BLaER1 treated with 17β-estradiol and CSF1 and Interleukin-3, amounts not matched to agents 10 nM and 100 nM (cell line): Measurements from ENCODE around the gene KIF1A.

Experiments
- H3K27ac ChIP-seq, 11 experiments: shearing (Covaris generic); formaldehyde crosslinking; 2 replicates each; pipeline ENCODE4 v1.8.1; 2022
- H3K27me3 ChIP-seq, 11 experiments: shearing (Covaris generic); formaldehyde crosslinking; 2 replicates each; pipeline ENCODE4 v1.8.1; 2022
- H3K36me3 ChIP-seq, 11 experiments: shearing (Covaris generic); formaldehyde crosslinking; 2 replicates each; pipeline ENCODE4 v1.8.1; 2022
- H3K4me1 ChIP-seq, 10 experiments: shearing (Covaris generic); formaldehyde crosslinking; 2 replicates each; pipeline ENCODE4 v1.8.1; 2022
- H3K4me2 ChIP-seq, 11 experiments: shearing (Covaris generic); formaldehyde crosslinking; 2 replicates each; pipeline ENCODE4 v1.8.1; 2022
- H3K4me3 ChIP-seq, 10 experiments: shearing (Covaris generic); formaldehyde crosslinking; 2 replicates each; pipeline ENCODE4 v1.8.1; 2022
- H3K9ac ChIP-seq, 11 experiments: shearing (Covaris generic); formaldehyde crosslinking; 2 replicates each; pipeline ENCODE4 v1.8.1; 2022
- H3K9me3 ChIP-seq, 11 experiments: shearing (Covaris generic); formaldehyde crosslinking; replicated peaks in 1 of 11; 2 replicates each; pipeline ENCODE4 v1.8.1; 2022
- H4K20me1 ChIP-seq, 11 experiments: shearing (Covaris generic); formaldehyde crosslinking; 2 replicates each; pipeline ENCODE4 v1.8.1; 2022
- Cebpa-rat ChIP-seq, 11 experiments: shearing (Covaris generic); IDR thresholded peaks; 2 replicates each; pipeline ENCODE4 v1.8.1; 2022

The KIF1A gene

GRCh38 chr2:240775905-240776304 is 44.1 kb downstream of the KIF1A start:
- Histone ChIP-seq H3K4me3 (no peak overlapping the region), H3K4me2 (no peak overlapping the region), H3K27ac (no peak overlapping the region), H4K20me1 (0 out of 22 replicates have a peak, but pooled peaks cover 0 to 6% (median 0%) of the 10 kb centered on the region in 11 experiments), H3K36me3 (no peaks in the 10 kb centered on the region), H3K9ac (no peak overlapping the region), H3K27me3 (no peaks in the 10 kb centered on the region), H3K9me3 (peaks cover 0 to 20% (median 0%) of the 10 kb centered on the region in 11 experiments; a peak in 5 of 22 replicates), H3K4me1 (peaks cover 0 to 6% (median 0%) of the 10 kb centered on the region in 10 experiments; a peak in 2 of 20 replicates)
- TF ChIP-seq Cebpa-rat (IDR thresholded peaks at IDR 0.05): no peak

GRCh38 chr2:240774856-240775255 is 45.2 kb downstream of the KIF1A start:
- no peak overlapping the region for H3K4me2 ChIP-seq
- TF ChIP-seq Cebpa-rat (IDR thresholded peaks at IDR 0.05): no peak
- H3K36me3 ChIP-seq: no peaks in the 10 kb centered on the region
- H4K20me1 ChIP-seq: 0 out of 22 replicates have a peak, but pooled peaks cover 0 to under 1% (median 0%) of the 10 kb centered on the region in 11 experiments
- H3K27ac ChIP-seq: no peak overlapping the region
- H3K27me3 ChIP-seq: no peaks in the 10 kb centered on the region
- no peak overlapping the region for H3K4me3 ChIP-seq
- peaks cover 0 to 15% (median 0%) of the 10 kb centered on the region in 11 experiments; a peak in 5 of 22 replicates for H3K9me3 ChIP-seq
- peaks cover 0 to 6% (median 0%) of the 10 kb centered on the region in 10 experiments; a peak in 2 of 20 replicates for H3K4me1 ChIP-seq
- H3K9ac ChIP-seq: no peak overlapping the region

- H3K27me3 ChIP-seq: no peaks in the 10 kb centered on the region
- H4K20me1 ChIP-seq: no peaks in the 10 kb centered on the region; a peak in 1 of 22 replicates
- H3K9ac ChIP-seq: no peak overlapping the region
- H3K36me3 ChIP-seq: no peaks in the 10 kb centered on the region
- no peak for TF ChIP-seq Cebpa-rat (IDR thresholded peaks at IDR 0.05)
- no peak overlapping the region for H3K4me2 ChIP-seq
- peaks cover 0 to 11% (median 0%) of the 10 kb centered on the region in 10 experiments; a peak in 4 of 20 replicates for H3K4me1 ChIP-seq
- H3K4me3 ChIP-seq: no peak overlapping the region
- no peaks in the 10 kb centered on the region for H3K9me3 ChIP-seq
- no peak overlapping the region for H3K27ac ChIP-seq
Measured at GRCh38 chr2:240769096-240769495, 50.9 kb downstream of the KIF1A start.

- Histone ChIP-seq H3K4me2 (no peak overlapping the region), H3K9me3 (no peaks in the 10 kb centered on the region), H3K27me3 (no peaks in the 10 kb centered on the region), H3K27ac (no peak overlapping the region), H3K36me3 (no peaks in the 10 kb centered on the region), H4K20me1 (no peaks in the 10 kb centered on the region; a peak in 1 of 22 replicates), H3K9ac (no peak overlapping the region), H3K4me3 (no peak overlapping the region), H3K4me1 (peaks cover 0 to 11% (median under 1%) of the 10 kb centered on the region in 10 experiments; a peak in 6 of 20 replicates)
- TF ChIP-seq Cebpa-rat (IDR thresholded peaks at IDR 0.05): no peak
Measured at GRCh38 chr2:240768216-240768615, 51.8 kb downstream of the KIF1A start.

- no peak for TF ChIP-seq Cebpa-rat (IDR thresholded peaks at IDR 0.05)
- H3K27ac ChIP-seq: no peak overlapping the region
- no peak overlapping the region; a peak in 1 of 22 replicates for H3K4me2 ChIP-seq
- H3K4me3 ChIP-seq: no peak overlapping the region
- H3K9me3 ChIP-seq: no peaks in the 10 kb centered on the region
- H4K20me1 ChIP-seq: no peaks in the 10 kb centered on the region; a peak in 1 of 22 replicates
- no peak overlapping the region for H3K9ac ChIP-seq
- H3K36me3 ChIP-seq: no peaks in the 10 kb centered on the region
- peaks cover 0 to 11% (median 2%) of the 10 kb centered on the region in 10 experiments; a peak in 6 of 20 replicates for H3K4me1 ChIP-seq
- no peaks in the 10 kb centered on the region for H3K27me3 ChIP-seq
Measured at GRCh38 chr2:240767341-240767740, 52.7 kb downstream of the KIF1A start.

- no peak overlapping the region for H3K27ac ChIP-seq
- H3K4me3 ChIP-seq: no peak overlapping the region
- peaks cover 0 to 18% (median 10%) of the 10 kb centered on the region in 10 experiments; a peak in 15 of 20 replicates for H3K4me1 ChIP-seq
- H3K36me3 ChIP-seq: no peaks in the 10 kb centered on the region
- H3K9me3 ChIP-seq: no peaks in the 10 kb centered on the region
- no peaks in the 10 kb centered on the region for H3K27me3 ChIP-seq
- no peak overlapping the region for H3K9ac ChIP-seq
- H4K20me1 ChIP-seq: peaks cover 0 to 12% (median 0%) of the 10 kb centered on the region in 11 experiments; a peak in 1 of 22 replicates
- TF ChIP-seq Cebpa-rat (IDR thresholded peaks at IDR 0.05): no peak
- no peak overlapping the region for H3K4me2 ChIP-seq
Measured at GRCh38 chr2:240766072-240766471, 53.9 kb downstream of the KIF1A start.

GRCh38 chr2:240765007-240765406 is 55.0 kb downstream of the KIF1A start:
- Histone ChIP-seq H3K27ac (no peak overlapping the region), H3K4me1 (peaks cover 3 to 28% (median 21%) of the 10 kb centered on the region in 10 experiments; a peak in 19 of 20 replicates), H4K20me1 (peaks cover 0 to 14% (median 0%) of the 10 kb centered on the region in 11 experiments; a peak in 2 of 22 replicates), H3K4me2 (no peak overlapping the region), H3K9me3 (no peaks in the 10 kb centered on the region), H3K9ac (no peak overlapping the region), H3K36me3 (no peaks in the 10 kb centered on the region), H3K27me3 (no peaks in the 10 kb centered on the region), H3K4me3 (no peak overlapping the region)
- no peak for TF ChIP-seq Cebpa-rat (IDR thresholded peaks at IDR 0.05)

GRCh38 chr2:240764605-240765004 is 55.4 kb downstream of the KIF1A start:
- Histone ChIP-seq H3K4me3 (no peak overlapping the region), H4K20me1 (peaks cover 0 to 14% (median 0%) of the 10 kb centered on the region in 11 experiments; a peak in 2 of 22 replicates), H3K4me2 (no peak overlapping the region), H3K4me1 (peaks cover 7 to 32% (median 25%) of the 10 kb centered on the region in 10 experiments; a peak in 19 of 20 replicates), H3K27ac (no peak overlapping the region), H3K36me3 (no peaks in the 10 kb centered on the region), H3K9me3 (no peaks in the 10 kb centered on the region), H3K9ac (no peak overlapping the region), H3K27me3 (no peaks in the 10 kb centered on the region)
- no peak for TF ChIP-seq Cebpa-rat (IDR thresholded peaks at IDR 0.05)

- Histone ChIP-seq H3K36me3 (no peaks in the 10 kb centered on the region), H3K4me1 (peaks cover 13 to 47% (median 39%) of the 10 kb centered on the region in 10 experiments; a peak in 19 of 20 replicates), H3K27ac (no peak overlapping the region), H3K27me3 (no peaks in the 10 kb centered on the region), H3K9ac (no peak overlapping the region), H4K20me1 (peaks cover 0 to 14% (median 0%) of the 10 kb centered on the region in 11 experiments; a peak in 3 of 22 replicates), H3K9me3 (no peaks in the 10 kb centered on the region), H3K4me3 (no peak overlapping the region), H3K4me2 (peak overlapping the region in 1 of 11 experiments; percentile 4; a peak in 2 of 22 replicates)
- no peak for TF ChIP-seq Cebpa-rat (IDR thresholded peaks at IDR 0.05)
Measured at GRCh38 chr2:240762971-240763370, 57.0 kb downstream of the KIF1A start.

- peaks cover 0 to 14% (median 0%) of the 10 kb centered on the region in 11 experiments; a peak in 3 of 22 replicates for H4K20me1 ChIP-seq
- H3K36me3 ChIP-seq: no peaks in the 10 kb centered on the region
- no peaks in the 10 kb centered on the region for H3K27me3 ChIP-seq
- H3K4me1 ChIP-seq: peaks cover 13 to 54% (median 43%) of the 10 kb centered on the region in 10 experiments; a peak in 19 of 20 replicates
- no peak overlapping the region for H3K27ac ChIP-seq
- no peaks in the 10 kb centered on the region for H3K9me3 ChIP-seq
- TF ChIP-seq Cebpa-rat (IDR thresholded peaks at IDR 0.05): no peak
- no peak overlapping the region for H3K9ac ChIP-seq
- H3K4me3 ChIP-seq: no peak overlapping the region
- H3K4me2 ChIP-seq: peak overlapping the region in 5 of 11 experiments; percentile 74 to 80 (median 78); a peak in 4 of 22 replicates
Measured at GRCh38 chr2:240762249-240762648, 57.8 kb downstream of the KIF1A start.
